ENCODE results near the gene ACAD11. TPM values are rescaled to one million over a fixed set of nuclear protein-coding genes. Genes with fewer than 3 reads are reported as not detected.

ACAD11 gene
- total and polyA plus RNA-seq, 9 of the 15 experiments (the other 6 are each of a cell fraction or from before 2014, with no cell fraction given) = 1.3 to 8.4 (median 4.0) TPM

Other genes with a start within 250 kb of the ACAD11 start
- 7.9 and 8.3 TPM in 2 replicates for gene DNAJC13, start 242.3 kb downstream of the ACAD11 start, total RNA-seq (2014; rRNA removed)
- 12.1 and 12.4 TPM in 2 replicates for gene DNAJC13, start 242.3 kb downstream of the ACAD11 start, total RNA-seq (2014; rRNA removed; fragmentation: Illumina TruSeq; extraction: Trizol)
- 14.5 and 17.1 TPM in 2 replicates for gene DNAJC13, start 242.3 kb downstream of the ACAD11 start, total RNA-seq (2015; rRNA removed; fragmentation: Illumina TruSeq; extraction: Trizol)
- 9.7 and 10.6 TPM in 2 replicates for gene DNAJC13, start 242.3 kb downstream of the ACAD11 start, total RNA-seq (2021)
- 8.4 and 10.2 TPM in 2 replicates for gene DNAJC13, start 242.3 kb downstream of the ACAD11 start, polyA plus RNA-seq (2011; rRNA removed)
- 8.4 and 11.6 TPM in 2 replicates for gene DNAJC13, start 242.3 kb downstream of the ACAD11 start, polyA plus RNA-seq (2014; fragmentation: Illumina TruSeq; extraction: Trizol)
- 1 to 10 TPM; 2.9 to 3.7 TPM for gene DNAJC13, start 242.3 kb downstream of the ACAD11 start, polyA plus RNA-seq (2014; fragmentation: Nextera tagmentation; extraction: Ambion mirVana)
- 5.8 and 6.4 TPM in 2 replicates for gene DNAJC13, start 242.3 kb downstream of the ACAD11 start, polyA plus RNA-seq (2014; rRNA removed)
- not detected in 2 replicates for gene ACKR4, start 62.5 kb downstream of the ACAD11 start, total RNA-seq (2014; rRNA removed)
- gene ACKR4, start 62.5 kb downstream of the ACAD11 start, total RNA-seq (2014; rRNA removed; fragmentation: Illumina TruSeq; extraction: Trizol) = not detected in 2 replicates
- gene ACKR4, start 62.5 kb downstream of the ACAD11 start, total RNA-seq (2015; rRNA removed; fragmentation: Illumina TruSeq; extraction: Trizol) = not detected in 2 replicates
- not detected in 2 replicates for gene ACKR4, start 62.5 kb downstream of the ACAD11 start, total RNA-seq (2021)
- gene ACKR4, start 62.5 kb downstream of the ACAD11 start, polyA plus RNA-seq (2011; rRNA removed) = 0.04 TPM in 1 of 2 replicates, not detected in the other
- not detected in 2 replicates for gene ACKR4, start 62.5 kb downstream of the ACAD11 start, polyA plus RNA-seq (2014; fragmentation: Illumina TruSeq; extraction: Trizol)
- under 1 TPM in 1 of 2 experiments, not detected in 1; 0.06 TPM for gene ACKR4, start 62.5 kb downstream of the ACAD11 start, polyA plus RNA-seq (2014; fragmentation: Nextera tagmentation; extraction: Ambion mirVana)
- gene ACKR4, start 62.5 kb downstream of the ACAD11 start, polyA plus RNA-seq (2014; rRNA removed) = not detected in 2 replicates
- 71.1 and 81.2 TPM in 2 replicates for gene UBA5, start 520 bp upstream of the ACAD11 start, total RNA-seq (2014; rRNA removed)
- 27.6 and 32.8 TPM in 2 replicates for gene UBA5, start 520 bp upstream of the ACAD11 start, total RNA-seq (2014; rRNA removed; fragmentation: Illumina TruSeq; extraction: Trizol)
- gene UBA5, start 520 bp upstream of the ACAD11 start, total RNA-seq (2015; rRNA removed; fragmentation: Illumina TruSeq; extraction: Trizol) = 28.9 and 29.1 TPM in 2 replicates
- 32.1 and 36.6 TPM in 2 replicates for gene UBA5, start 520 bp upstream of the ACAD11 start, total RNA-seq (2021)
- 41.4 and 53.9 TPM in 2 replicates for gene UBA5, start 520 bp upstream of the ACAD11 start, polyA plus RNA-seq (2011; rRNA removed)
- gene UBA5, start 520 bp upstream of the ACAD11 start, polyA plus RNA-seq (2014; fragmentation: Illumina TruSeq; extraction: Trizol) = 28.0 and 29.4 TPM in 2 replicates
- gene UBA5, start 520 bp upstream of the ACAD11 start, polyA plus RNA-seq (2014; fragmentation: Nextera tagmentation; extraction: Ambion mirVana) = 1 to 10 TPM; 8.1 TPM
- 60.5 and 78.6 TPM in 2 replicates for gene UBA5, start 520 bp upstream of the ACAD11 start, polyA plus RNA-seq (2014; rRNA removed)
- gene NPHP3, start 62.6 kb upstream of the ACAD11 start, total RNA-seq (2014; rRNA removed) = 3.5 and 8.2 TPM in 2 replicates
- gene NPHP3, start 62.6 kb upstream of the ACAD11 start, total RNA-seq (2014; rRNA removed; fragmentation: Illumina TruSeq; extraction: Trizol) = 7.4 and 9.0 TPM in 2 replicates
- gene NPHP3, start 62.6 kb upstream of the ACAD11 start, total RNA-seq (2015; rRNA removed; fragmentation: Illumina TruSeq; extraction: Trizol) = 5.7 and 7.0 TPM in 2 replicates
- 5.3 and 6.4 TPM in 2 replicates for gene NPHP3, start 62.6 kb upstream of the ACAD11 start, total RNA-seq (2021)
- 13.2 and 13.5 TPM in 2 replicates for gene NPHP3, start 62.6 kb upstream of the ACAD11 start, polyA plus RNA-seq (2011; rRNA removed)
- 5.8 and 6.0 TPM in 2 replicates for gene NPHP3, start 62.6 kb upstream of the ACAD11 start, polyA plus RNA-seq (2014; fragmentation: Illumina TruSeq; extraction: Trizol)
- 1 to 10 TPM in 1 of 2 experiments, under 1 TPM in 1; 0.62 to 1.8 TPM for gene NPHP3, start 62.6 kb upstream of the ACAD11 start, polyA plus RNA-seq (2014; fragmentation: Nextera tagmentation; extraction: Ambion mirVana)
- 7.6 and 9.6 TPM in 2 replicates for gene NPHP3, start 62.6 kb upstream of the ACAD11 start, polyA plus RNA-seq (2014; rRNA removed)